Measurements from ENCODE around the gene NEDD8.
"Not testable (repeated sequence)": the region's sequence is repeated elsewhere in the genome, so short reads cannot be mapped to it uniquely, and the experiment has no call there.

Gene NEDD8

DNA sequence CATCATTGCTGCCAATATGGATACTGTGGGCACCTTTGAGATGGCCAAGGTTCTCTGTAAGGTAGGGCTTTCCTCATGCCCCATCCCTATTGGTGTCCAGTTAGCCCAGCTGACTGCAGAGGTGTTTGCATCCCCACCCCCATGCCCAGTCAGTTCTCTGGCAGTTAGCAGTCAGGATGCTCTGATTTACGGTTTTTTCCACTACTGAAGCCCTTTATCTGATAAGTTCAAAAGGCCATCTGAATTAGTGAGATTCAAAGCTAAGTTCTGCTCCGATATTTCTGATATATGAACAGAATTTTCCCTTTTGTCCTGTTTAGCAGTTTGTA is 1.3 kb upstream of the NEDD8 start:
- intact Hi-C loops (cut with DNase I), result no loop called here
- no peak for DNase-seq

DNA sequence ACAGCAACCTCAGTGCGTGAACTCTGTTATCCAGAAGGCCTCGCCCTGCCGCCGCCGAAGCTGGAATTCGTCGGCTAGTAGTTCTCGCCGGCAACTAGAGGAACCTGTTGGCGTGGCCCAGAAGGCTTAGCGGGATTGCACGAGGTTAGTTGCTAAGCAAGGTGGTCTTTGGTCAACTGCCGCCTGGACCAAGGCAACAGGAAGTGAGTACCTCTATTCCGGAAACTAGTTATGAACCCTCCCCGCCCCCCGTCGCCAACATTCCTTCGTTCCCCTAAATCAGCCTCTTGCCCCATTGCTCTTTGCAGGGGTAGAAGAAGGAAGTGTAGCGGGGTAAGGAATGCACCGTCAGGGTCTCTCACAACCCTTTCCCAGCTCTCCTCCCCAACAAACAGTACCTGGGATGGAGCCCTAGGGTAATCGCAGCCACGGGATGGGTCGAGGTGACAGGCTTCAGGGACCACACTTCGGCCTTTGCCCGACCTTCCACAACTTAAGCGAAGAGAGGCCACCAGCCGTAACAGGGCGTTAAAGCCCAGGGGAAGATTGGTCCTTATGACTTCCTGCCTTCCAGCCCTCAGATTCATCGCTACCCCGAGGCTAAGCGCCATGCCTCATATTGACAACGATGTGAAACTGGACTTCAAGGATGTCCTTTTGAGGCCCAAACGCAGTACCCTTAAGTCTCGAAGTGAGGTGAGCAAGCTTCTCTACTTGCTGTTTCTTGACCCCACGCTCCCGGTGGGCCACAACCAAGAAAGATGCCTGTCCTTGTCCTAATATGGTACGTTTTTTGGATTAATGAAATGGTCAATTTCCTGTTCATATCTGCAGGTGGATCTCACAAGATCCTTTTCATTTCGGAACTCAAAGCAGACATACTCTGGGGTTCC is 724 bp upstream of the NEDD8 start, which contains the start of gene GMPR2:
Gene GMPR2 (plus strand): TSS at position 285 of the 893 bp plus-strand sequence. CDS start 325 bp downstream, at position 610.
- DNase-seq, result peak in 1 of 10 donors; percentile 76
- intact Hi-C loops (cut with DNase I), result loop anchor here (1.0 kb wide), 1 partner anchor 9 kb away; the partner anchor contains the start of gene TINF2

DNA sequence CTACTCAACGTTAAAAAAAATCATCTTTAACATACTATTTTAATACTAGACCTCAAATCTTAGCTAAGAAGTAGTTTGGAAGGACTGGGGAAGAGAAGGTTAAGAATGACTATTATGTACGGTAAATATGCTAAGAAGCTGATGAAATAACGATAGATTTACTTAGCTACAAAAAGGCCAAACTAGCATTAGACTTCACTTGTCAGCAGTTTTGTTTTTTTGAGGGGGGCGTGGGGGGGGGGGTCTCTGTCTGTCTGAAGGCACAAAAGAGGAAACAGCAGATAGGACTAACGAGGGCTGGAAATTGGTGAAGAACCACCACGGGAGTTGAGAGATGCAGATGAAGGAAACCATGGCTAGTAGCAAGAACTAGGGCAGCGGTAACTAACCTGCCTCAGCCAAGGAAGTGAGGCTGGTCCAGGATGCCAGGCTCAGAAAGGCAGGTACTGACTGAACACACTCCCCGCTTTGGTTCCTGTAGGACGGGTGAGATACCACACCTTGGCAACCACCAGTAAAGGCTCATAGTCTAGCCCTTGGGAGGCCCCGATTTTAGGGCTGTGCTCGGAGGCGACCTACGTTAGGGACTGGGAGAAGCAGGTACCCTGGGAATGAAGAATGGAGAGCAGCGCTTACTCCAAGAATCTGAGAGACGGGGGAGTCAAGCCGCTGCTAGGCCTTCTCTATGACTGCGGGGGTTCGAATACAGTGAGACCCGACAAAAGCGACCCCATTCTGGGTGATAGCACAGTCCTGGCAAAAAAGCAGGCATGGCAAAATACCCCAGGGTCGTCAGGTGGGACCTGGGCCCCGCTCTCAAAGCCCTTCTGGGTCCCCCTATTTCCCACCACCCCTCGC is 675 bp downstream of the NEDD8 start:
- intact Hi-C loops (cut with DNase I), result loop anchor here (1.0 kb wide), 1 partner anchor 11 kb away; the partner anchor contains the start of gene TINF2
- DNase-seq, result no peak

DNA sequence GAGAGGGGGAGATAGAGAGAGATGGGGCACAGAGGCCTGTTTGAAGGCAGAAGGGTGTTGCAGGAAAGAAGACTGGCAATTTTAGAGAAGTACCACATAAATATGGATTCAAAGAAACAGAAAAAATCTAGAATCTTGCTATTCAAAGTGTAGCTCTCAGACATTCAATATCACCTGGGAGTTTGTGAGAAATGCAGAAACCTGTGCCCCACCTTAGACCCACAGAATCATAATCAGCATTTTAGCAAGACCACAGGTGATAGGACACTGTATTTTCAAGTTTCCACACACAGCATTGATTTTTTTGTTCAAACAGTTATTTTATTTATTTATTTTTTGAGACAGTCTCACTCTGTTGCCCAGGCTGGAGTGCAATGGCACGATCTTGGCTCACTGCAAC is 3.3 kb downstream of the NEDD8 start:
- DNase-seq, result no peak
- intact Hi-C loops (cut with DNase I), result no loop called here

DNA sequence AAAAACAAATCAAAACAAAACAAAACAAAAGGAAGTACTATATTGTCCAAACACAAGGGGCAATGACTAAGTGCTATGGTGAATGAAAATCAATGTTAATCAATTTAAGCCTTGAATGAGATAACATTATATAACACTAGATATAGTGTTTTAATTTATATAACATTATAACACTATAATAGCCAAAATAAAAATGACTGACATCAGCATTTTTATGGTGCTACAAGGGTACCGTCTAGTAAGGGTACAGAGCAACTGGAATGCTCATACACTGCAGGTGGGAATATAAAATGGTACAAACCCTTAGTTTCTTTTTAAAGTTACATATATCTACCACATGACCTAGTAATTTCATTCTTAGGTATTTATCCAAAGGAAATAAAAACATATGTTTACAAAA is 5.7 kb downstream of the NEDD8 start:
- no peak for DNase-seq
- intact Hi-C loops (cut with DNase I), result no loop called here

DNA sequence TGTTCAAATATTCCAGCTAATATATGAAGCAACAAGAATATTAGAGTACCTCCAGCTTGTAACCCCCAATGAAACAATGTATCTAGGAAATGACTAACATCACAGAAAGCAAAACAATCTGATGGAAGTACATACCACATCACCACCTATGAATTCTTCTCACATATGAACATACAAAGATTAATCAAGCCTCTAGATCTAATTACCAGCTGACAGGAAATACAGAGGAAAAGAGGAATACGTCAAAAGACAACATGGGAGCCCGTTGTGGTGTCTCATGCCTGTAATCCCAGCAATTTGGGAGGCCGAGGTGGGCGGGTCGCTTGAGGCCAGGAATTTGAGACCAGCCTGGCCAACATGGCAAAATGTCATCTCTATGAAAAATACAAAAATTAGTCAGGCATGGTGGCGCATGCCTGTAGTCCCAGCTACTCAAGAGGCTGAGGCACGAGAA is 7.5 kb downstream of the NEDD8 start:
- intact Hi-C loops (cut with DNase I), result no loop called here
- no peak for DNase-seq

DNA sequence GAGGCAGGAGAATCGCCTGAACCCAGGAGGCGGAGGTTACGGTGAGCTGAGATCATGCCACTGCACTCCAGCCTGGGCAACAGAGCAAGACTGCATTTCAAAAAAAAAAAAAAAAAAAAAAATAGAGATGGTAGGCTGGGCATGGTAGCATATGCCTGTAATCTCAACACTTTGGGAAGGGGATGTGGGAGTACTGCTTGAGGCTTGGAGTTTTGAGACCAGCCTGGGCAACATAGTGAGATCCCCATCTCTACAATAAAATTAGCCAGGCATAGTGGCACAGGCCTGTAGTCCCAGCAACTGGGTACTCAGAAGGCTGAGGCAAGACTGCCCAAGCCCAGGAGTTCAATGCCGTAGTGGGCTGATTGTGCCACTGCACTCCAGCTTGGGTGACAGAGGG is 9.2 kb downstream of the NEDD8 start:
- intact Hi-C loops (cut with DNase I); DNase-seq: not testable (repeated sequence)

DNA sequence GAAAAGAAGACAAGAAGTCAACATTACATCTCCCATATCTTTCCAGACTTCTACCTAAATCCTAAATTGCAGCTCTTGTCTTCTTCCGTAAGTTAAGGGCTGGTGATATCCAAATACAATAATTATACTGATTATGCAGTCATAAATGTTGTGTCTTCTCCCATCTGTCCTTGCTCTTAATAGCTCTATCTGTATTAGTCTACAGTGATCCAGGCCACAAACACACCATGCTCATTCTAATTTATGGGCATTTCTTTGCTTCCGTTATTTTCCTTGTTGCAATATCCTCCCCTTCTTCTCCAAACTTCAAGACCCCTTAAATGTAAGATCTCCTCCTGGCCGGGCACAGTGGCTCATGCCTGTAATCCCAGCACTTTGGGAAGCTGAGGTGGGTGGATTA is 12.6 kb downstream of the NEDD8 start:
- no peak for DNase-seq
- intact Hi-C loops (cut with DNase I), result no loop called here

DNA sequence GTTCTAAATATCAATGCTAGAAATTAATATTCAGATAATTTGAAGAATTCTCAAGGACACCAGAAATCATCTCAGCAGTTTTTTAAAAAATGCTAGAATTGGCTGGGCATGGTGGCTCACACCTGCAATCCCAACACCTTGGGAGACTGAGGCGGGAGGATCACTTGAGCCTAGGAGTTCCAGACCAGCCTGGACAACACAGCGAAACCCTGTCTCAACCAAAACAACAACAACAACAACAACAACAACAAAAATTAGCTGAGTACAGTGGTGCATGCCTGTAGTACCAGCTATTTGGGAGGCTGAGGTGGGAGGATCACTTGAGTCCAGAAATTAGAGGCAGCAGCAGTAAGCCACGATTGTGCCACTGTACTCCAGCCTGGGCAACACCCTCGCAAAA is 13.1 kb downstream of the NEDD8 start:
- intact Hi-C loops (cut with DNase I), result no loop called here
- DNase-seq, result no peak

DNA sequence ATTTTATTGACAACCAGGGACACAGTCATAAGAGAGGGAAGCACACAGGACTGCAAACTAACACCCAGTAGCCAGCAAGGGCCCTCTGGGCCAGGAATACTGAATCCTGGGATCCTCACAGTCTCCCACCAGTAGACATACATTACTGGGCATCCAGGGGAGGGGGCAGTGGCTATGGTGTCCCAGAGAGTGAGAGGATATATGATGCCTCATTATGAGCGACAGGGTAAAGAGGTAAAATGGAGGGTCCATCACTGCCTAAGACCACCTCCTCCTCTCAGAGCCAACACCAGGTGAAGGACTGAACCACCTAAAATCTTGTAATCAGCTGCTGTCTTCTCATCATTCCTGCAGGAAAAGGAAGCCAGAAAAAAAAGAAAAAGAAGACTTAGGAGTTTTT is 15.3 kb downstream of the NEDD8 start:
- intact Hi-C loops (cut with DNase I), result not testable (repeated sequence)

DNA sequence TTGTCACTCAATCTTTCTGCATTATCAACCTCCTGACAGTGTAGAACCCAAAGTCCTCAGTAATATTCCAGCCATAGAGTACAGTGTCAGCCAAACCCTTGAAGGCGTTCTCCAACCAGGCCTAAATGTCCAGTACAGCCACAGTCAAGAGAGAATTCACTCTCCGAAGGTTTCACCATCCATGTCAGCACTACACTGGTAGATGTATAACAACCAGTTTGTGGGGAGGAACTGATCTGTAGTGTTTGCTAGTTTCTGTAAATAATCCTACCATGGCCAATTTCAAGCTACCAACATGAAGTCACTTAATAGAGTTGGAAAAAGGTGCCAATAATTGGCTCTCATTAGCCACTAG is 15.8 kb downstream of the NEDD8 start:
- no peak for DNase-seq
- intact Hi-C loops (cut with DNase I), result no loop called here

More for the DNA sequence above, 15.3 kb downstream of the NEDD8 start:
- DNase-seq, result not testable (repeated sequence)

DNA sequence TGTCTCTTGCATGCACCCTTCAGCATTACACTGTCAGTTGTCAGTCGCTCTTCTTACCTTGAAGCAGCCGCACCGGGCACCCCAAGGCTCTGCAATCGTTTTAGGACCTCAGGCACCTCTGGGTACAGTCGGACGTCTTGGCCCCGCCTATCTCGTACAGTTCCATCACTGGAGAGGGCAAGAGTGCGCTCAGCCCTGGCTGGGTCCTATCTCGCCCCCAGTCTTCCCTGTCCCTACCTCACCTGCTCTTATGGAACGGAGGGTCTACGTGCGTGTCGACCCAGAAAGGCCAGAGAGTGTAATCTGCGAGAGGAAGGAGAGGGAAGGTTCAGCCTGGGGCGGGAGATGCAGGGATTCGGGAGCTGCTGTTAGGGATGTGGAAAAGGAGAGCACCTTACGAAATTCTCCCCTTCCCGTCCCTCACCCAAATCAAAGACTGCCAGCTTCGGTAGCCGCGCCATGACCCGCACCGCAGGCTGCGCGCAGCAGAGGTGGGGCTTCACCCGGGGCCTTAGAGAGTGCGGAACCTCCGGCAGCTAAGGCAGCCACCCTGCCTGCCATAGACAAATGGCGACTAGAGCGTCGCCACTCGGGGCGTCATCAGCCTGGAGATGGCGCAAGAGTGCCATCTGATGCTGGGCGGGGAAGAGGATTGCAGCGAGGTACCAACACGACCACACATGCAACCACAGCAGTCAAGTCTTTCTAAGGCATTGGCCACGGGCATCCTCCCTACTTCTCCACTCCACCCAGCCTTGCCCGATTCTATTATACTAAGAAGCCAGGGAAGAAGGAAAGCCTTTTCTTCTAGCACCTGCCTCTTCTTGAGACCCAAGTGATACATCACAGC is 16.4 kb downstream of the NEDD8 start, which contains the start of gene MDP1:
Gene MDP1 (minus strand): TSS at position 572 of the 850 bp plus-strand sequence. CDS start 111 bp downstream, at position 461.
- peak; percentile 75 to 98 (median 86) for DNase-seq
- intact Hi-C loops (cut with DNase I), result no loop called here

DNA sequence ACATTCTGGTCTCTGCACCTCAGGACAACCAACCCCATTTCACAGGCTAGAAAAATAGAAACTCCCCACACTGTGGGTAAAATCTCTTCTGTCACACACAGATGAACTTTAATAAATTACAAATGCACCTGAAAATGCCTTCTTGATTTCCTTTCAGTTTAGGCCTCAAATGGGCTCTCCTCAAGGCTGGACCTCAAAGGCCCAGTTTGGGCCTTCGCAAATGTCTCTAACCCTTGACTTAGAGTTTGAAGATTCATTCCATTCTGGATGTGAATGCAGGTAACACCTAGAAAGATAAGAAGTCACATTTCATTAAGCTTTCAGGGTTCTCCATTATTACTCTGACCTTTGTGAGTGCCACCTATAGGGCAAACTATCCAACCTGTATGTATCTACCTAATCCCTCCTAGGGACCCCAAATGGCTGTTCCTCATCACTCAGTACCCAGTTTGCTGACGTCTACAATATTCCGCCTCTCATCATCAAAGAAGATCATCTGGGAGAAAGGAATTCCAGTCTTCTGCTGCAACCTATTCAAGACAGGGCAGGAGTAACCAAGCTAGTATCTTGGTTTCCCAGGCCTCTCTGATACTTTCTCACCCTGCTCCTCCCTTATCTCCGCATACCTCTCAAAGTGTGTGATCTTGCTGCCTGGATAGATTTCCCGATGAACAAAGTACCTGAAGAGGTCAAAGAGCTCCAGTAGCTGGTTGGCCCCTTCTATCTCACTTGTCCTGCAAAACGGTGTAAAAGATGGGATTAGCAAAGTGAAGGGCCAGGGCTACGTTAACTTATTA is 18.1 kb downstream of the NEDD8 start:
- intact Hi-C loops (cut with DNase I), result no loop called here
- DNase-seq, result no peak

DNA sequence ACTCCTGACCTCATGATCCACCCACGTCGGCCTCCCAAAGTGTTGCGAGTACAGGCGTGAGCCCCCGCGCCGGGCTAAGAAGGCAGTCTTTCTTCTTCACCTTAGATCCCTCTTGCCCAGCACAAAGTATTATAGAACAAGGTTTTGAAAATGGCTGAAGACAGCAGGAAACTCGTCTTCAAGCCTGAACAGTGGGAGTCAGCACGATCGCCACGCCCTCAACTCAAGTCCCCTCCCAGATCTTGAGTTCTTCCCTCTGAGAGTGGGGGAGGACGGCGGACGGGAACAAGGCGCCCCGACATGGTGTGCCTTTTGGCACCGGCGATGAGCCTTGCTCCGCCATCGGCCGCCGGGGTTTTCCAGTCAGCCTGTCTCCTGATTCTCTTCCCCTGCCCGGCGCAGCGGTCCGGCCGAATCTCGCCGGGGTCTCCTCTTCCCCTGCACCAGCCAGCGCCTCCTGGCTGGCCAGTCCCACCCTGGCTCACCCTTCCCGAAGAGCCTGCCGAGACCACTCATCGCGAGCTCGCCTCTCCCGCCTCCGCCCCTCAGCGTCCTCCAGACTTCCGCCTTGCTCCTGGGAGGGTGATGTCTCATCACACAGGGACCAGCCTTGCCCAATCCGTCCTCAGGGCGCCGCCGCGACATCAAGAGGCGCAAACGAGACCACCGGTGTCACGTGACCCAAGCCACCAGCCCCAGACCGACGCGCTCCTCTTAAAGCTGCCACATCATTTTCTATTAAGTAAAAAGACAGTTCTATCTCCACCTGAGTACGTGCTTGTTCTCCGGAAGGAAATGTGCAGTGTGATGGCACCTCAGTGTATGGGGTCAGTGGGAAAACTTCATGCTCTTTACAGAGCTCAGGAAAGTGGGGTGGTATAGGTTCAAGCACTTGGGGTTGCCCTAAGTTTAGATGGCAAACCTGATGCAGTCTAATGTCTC is 19.0 kb downstream of the NEDD8 start, which contains the start of gene CHMP4A:
Gene CHMP4A (minus strand): TSS at position 565 of the 942 bp plus-strand sequence. CDS start 49 bp downstream, at position 516.
- peak; percentile 82 to 99 (median 96) for DNase-seq
- intact Hi-C loops (cut with DNase I), result no loop called here

DNA sequence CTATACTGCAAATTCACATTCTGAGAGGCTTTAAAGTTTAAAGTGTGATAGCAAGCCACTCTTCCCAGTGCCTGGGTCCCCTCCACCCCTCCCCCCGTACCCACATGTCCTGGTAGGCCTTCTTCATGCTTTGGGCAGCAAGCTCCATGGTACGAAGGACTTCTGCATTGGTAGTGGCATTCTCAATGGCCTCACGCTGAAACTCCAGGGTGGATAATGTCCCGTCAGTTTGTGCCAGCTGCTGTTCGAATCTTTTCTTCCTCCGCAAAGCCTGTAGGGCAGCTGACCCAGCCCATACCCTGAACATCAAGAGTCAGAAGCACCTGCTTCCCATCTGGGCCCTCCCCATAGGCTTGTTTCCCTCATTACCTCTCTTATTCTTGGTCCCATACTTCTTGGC is 20.9 kb downstream of the NEDD8 start:
- no peak for DNase-seq
- intact Hi-C loops (cut with DNase I), result no loop called here

DNA sequence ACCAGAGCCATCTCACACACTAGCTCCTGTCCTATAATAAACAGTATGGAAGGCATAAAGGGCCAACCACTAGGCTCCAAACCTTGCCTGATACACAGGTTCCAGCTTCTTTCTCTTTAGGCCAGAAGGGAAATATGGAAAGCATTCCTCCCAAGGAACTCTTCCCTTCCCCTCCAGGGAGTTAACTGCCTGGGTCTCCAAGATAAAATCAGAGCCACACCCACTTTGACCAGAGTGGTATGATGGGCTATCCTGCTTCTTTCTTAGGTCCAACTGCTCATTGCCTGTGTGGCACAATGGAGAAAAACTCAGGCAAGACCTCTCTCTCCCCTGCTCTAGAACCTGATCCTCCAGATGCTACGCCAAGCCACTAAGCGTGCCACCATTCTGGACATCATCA is 24.5 kb downstream of the NEDD8 start:
- DNase-seq, result no peak
- intact Hi-C loops (cut with DNase I), result no loop called here

DNA sequence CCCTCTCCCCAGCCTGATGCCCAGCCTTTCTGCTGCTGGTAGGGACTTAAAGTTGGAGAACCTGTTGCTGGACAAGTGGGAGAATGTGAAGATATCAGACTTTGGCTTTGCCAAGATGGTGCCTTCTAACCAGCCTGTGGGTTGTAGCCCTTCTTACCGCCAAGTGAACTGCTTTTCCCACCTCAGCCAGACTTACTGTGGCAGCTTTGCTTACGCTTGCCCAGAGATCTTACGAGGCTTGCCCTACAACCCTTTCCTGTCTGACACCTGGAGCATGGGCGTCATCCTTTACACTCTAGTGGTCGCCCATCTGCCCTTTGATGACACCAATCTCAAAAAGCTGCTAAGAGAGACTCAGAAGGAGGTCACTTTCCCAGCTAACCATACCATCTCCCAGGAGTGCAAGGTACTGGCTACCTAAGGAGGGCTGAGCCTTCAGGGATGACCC is 25.0 kb downstream of the NEDD8 start:
- intact Hi-C loops (cut with DNase I), result no loop called here
- DNase-seq, result no peak

Data from posterior cingulate gyrus (tissue), 11 donors.